Measurements from ENCODE around the gene IGF2BP2.

IGF2BP2 gene

GRCh38 chr3:185730550-185730949, 94.3 kb downstream of the IGF2BP2 start:
- TF ChIP-seq, protein P1, sequence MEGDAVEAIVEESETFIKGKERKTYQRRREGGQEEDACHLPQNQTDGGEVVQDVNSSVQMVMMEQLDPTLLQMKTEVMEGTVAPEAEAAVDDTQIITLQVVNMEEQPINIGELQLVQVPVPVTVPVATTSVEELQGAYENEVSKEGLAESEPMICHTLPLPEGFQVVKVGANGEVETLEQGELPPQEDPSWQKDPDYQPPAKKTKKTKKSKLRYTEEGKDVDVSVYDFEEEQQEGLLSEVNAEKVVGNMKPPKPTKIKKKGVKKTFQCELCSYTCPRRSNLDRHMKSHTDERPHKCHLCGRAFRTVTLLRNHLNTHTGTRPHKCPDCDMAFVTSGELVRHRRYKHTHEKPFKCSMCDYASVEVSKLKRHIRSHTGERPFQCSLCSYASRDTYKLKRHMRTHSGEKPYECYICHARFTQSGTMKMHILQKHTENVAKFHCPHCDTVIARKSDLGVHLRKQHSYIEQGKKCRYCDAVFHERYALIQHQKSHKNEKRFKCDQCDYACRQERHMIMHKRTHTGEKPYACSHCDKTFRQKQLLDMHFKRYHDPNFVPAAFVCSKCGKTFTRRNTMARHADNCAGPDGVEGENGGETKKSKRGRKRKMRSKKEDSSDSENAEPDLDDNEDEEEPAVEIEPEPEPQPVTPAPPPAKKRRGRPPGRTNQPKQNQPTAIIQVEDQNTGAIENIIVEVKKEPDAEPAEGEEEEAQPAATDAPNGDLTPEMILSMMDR (IDR thresholded peaks at IDR 0.05; ENCODE audit: low read depth, low read length) = no peak

GRCh38 chr3:185729337-185730055, 95.3 kb downstream of the IGF2BP2 start:
- TF ChIP-seq, protein P1 (IDR thresholded peaks at IDR 0.05; ENCODE audit: low read depth, low read length) = no peak
- DNase-seq (ENCODE audit: extremely low read depth, low read depth) = peak; percentile 49

More at GRCh38 chr3:185730550-185730949, 94.3 kb downstream of the IGF2BP2 start:
- no peak for DNase-seq (ENCODE audit: extremely low read depth, low read depth)

DNA sequence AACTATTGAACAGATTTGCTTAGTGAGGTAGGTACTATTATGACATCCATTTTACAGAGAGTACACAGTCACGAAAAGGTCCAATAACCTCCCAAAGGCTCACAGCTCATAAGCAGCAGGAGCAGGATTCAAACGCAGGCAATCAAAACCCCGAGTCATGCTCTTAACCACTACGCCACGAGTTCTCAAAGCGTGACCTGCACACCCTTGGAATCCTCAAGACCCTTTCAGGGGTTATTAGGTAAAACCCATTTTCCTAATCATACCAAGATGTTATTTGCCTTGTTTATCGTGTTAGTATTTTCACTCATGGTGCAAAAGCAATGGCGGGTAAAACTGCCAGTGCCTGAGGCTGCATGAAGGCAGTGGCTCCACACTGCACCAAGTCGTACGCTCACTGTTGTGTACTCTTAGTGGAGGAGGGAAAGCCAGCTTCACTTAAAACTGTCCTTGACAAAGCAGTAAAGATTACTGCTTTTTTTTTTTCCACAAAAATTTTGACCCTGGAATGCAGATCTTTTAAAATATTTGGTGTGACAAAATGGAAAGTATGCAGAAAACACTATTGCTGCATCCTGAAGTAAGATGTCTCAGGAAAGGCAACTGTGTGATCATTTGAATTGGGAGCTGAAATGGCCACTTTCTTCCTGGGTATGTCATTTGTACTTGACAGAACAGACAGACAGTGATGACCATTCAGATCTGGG, 96.1 kb downstream of the IGF2BP2 start:
- no peak for DNase-seq (ENCODE audit: extremely low read depth, low read depth)
- TF ChIP-seq, protein P1 (IDR thresholded peaks at IDR 0.05; ENCODE audit: low read depth, low read length) = no peak

DNA sequence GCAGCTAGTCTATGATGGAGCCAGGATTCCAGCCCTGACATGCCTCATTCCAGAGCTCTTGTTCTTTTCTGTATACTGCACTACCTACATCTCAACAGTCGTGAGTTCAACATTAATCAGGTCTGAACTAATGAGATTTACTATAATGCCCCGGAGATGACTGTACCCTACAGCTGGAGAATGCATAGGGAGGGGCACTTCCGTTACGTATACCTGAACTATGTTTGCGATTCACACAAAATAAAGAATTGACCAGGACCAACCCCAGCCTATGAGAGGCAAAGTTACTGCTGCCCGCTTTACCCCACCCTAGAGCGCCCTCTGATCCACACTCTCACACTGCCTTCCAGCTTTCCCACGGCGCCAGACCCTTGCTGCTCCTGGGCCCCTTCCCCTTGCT, 97.0 kb downstream of the IGF2BP2 start:
- TF ChIP-seq, protein P1 (IDR thresholded peaks at IDR 0.05; ENCODE audit: low read depth, low read length) = no peak
- DNase-seq (ENCODE audit: extremely low read depth, low read depth) = no peak

DNA sequence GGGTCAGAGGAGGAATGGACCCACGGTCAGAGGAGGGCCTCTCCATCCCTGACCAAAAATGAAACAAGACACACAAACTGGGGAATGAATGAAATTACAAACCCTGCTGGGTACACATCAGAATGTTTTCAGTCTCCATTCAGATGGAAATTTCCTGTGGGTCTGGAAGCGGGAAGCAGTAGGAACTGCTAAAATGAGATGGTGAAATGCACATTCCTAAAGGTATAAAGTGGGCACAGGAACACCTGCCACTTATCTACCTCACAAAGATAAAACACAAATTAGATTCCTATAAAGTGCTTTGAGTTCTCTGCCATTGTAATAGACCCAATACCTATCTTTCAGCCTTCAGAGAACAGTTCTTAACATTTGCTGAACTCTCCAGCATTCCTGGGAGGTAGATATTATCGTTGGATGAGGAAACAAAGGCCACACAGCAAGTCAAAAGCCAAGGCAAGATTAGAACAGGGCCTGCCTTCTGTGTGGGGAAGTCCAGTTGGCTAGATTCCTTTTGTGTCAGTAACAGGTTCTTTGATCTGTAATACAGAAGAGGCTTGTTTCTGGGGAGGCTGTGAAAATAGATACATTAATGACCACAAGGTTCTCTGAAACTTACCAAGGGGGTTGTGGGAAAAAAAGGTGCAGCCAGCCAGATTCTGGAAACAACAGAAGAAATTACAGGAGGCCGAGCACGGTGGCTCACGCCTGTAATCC, 98.4 kb downstream of the IGF2BP2 start:
- DNase-seq (ENCODE audit: extremely low read depth, low read depth) = no peak
- TF ChIP-seq, protein P1 (IDR thresholded peaks at IDR 0.05; ENCODE audit: low read depth, low read length) = no peak

DNA sequence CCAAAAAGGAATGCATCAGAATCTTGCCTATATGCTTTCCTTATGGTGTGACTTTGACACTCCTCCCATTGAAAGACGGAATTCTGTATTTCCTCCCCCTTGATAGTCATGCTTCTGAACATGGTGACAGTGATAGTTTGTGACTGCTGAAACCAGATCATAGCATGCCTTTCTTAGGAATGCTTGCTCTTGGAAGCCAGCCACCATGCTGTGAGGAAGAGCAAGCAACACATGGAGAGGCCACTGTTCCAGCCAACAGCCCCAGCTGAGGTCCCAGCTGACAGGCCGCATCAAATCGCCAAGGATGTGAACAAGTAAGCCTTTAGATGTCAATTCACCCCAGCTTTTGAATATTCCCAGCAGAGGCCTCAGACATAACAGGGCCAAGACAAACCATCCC, 100.1 kb downstream of the IGF2BP2 start:
- TF ChIP-seq, protein P1 (IDR thresholded peaks at IDR 0.05; ENCODE audit: low read depth, low read length) = no peak

DNA sequence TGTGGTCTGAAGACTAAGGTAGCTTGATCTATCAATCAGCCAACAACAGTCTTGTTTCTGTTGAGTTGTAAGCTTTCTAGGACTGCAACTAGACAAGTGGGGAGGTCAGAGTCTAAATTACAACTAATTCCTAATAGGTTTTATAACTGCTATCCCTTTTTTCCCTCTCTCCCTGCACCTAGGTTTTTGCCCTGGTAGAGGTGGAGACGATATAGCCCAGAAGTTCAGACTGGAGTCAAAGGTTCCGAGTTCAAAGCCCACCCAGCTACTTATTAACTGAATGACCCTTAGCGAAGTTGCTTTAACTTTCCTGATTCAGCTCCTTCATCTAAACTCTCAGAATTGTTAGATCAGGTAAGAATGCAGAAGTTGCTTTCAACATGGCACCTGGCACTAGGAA, 100.6 kb downstream of the IGF2BP2 start:
- TF ChIP-seq, protein P1 (IDR thresholded peaks at IDR 0.05; ENCODE audit: low read depth, low read length) = no peak

More for the DNA sequence above, 100.1 kb downstream of the IGF2BP2 start:
- DNase-seq (ENCODE audit: extremely low read depth, low read depth) = peak; percentile 38

More for the DNA sequence above, 100.6 kb downstream of the IGF2BP2 start:
- DNase-seq (ENCODE audit: extremely low read depth, low read depth) = no peak

All from AG09319 (cell line).